ENCODE data around the gene RABGAP1. TPM values are rescaled to one million over a fixed set of nuclear protein-coding genes. Genes with fewer than 3 reads are reported as not detected.

The RABGAP1 gene
- polyA plus RNA-seq, 1 of the 3 experiments (the other 2 are of a cell fraction), result 20.2 TPM

DNA sequence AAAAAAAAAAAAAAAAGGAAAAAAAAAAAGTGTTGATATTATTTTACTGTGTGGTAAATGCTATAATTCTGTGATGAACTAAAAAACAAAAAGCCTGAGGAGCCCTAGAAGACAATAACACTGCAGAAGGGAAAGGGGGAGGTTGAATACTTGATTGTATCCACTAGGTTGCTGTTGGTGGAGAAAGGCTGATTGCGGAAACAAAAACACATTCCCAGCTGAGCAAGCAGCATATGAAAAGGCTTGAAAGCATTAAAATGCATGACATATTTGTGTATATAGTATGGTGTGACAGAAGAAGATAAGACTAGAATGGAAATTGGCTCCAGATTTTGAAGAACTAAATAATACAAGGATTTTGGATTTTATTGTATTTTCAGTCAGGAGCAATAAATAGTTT lies 8.9 kb downstream of the RABGAP1 start:
- H3K79me2 ChIP-seq (ENCODE audit: insufficient read depth), result peaks cover 96% of the 10 kb centered on the region
- no peak overlapping the region for H3K9ac ChIP-seq
- no peak overlapping the region for H3K27ac ChIP-seq (ENCODE audit: low read depth in 2 of 2, low read length in 1 of 2)
- H3K9me3 ChIP-seq, result no peaks in the 10 kb centered on the region
- peaks cover 0 to 37% of the 10 kb centered on the region in 2 experiments; a peak in 2 of 4 replicates for H3K4me1 ChIP-seq (ENCODE audit: control insufficient read depth in 1 of 2, insufficient read depth in 2 of 2, low read depth in 1 of 2, low read length in 1 of 2)
- WGBS (ENCODE audit: low lambda C conversion rate), result 100% methylated on average over 1 of the region's 1 CpG
- peaks cover 70% of the 10 kb centered on the region for H4K20me1 ChIP-seq (ENCODE audit: insufficient read depth)
- no peak overlapping the region for H3K4me2 ChIP-seq
- no peaks in the 10 kb centered on the region for H3K27me3 ChIP-seq (ENCODE audit: insufficient read depth)
- no peaks in the 10 kb centered on the region for H3K9me2 ChIP-seq
- peaks cover 19% of the 10 kb centered on the region for H3F3A ChIP-seq (replicated peaks; ENCODE audit: insufficient read depth)
- H3K4me3 ChIP-seq (ENCODE audit: low read depth in 2 of 2, low read length in 1 of 2), result no peak overlapping the region
- POLR2A ChIA-PET, result no interaction called here
- DNase-seq, result no peak
- no peak for TF ChIP-seq RXRA (IDR thresholded peaks at IDR 0.05; ENCODE audit: borderline replicate concordance, low read depth)
- no peak for TF ChIP-seq GATA2 (CRISPR knock-in tag; IDR thresholded peaks at IDR 0.05)
- TF ChIP-seq NFIC (IDR thresholded peaks at IDR 0.05; ENCODE audit: borderline replicate concordance), result no peak
- TF ChIP-seq SIN3A (IDR thresholded peaks at IDR 0.05; ENCODE audit: borderline replicate concordance, low read depth, low read length), result no peak
- TF ChIP-seq YY1 (IDR thresholded peaks at IDR 0.05; ENCODE audit: low read depth), result no peak
- TF ChIP-seq, protein P1, sequence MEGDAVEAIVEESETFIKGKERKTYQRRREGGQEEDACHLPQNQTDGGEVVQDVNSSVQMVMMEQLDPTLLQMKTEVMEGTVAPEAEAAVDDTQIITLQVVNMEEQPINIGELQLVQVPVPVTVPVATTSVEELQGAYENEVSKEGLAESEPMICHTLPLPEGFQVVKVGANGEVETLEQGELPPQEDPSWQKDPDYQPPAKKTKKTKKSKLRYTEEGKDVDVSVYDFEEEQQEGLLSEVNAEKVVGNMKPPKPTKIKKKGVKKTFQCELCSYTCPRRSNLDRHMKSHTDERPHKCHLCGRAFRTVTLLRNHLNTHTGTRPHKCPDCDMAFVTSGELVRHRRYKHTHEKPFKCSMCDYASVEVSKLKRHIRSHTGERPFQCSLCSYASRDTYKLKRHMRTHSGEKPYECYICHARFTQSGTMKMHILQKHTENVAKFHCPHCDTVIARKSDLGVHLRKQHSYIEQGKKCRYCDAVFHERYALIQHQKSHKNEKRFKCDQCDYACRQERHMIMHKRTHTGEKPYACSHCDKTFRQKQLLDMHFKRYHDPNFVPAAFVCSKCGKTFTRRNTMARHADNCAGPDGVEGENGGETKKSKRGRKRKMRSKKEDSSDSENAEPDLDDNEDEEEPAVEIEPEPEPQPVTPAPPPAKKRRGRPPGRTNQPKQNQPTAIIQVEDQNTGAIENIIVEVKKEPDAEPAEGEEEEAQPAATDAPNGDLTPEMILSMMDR (IDR thresholded peaks at IDR 0.05), result no peak
- TF ChIP-seq, protein P2, sequence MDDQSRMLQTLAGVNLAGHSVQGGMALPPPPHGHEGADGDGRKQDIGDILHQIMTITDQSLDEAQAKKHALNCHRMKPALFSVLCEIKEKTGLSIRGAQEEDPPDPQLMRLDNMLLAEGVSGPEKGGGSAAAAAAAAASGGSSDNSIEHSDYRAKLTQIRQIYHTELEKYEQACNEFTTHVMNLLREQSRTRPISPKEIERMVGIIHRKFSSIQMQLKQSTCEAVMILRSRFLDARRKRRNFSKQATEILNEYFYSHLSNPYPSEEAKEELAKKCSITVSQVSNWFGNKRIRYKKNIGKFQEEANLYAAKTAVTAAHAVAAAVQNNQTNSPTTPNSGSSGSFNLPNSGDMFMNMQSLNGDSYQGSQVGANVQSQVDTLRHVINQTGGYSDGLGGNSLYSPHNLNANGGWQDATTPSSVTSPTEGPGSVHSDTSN (IDR thresholded peaks at IDR 0.05), result no peak
- TF ChIP-seq MXI1 (IDR thresholded peaks at IDR 0.05; ENCODE audit: low read depth, low read length), result no peak
- H3K36me3 ChIP-seq (replicated peaks in 1 of 2; ENCODE audit: control insufficient read depth in 1 of 2, insufficient read depth in 2 of 2, low read length in 1 of 2), result peaks cover 0 to 10% of the 10 kb centered on the region in 2 experiments
- CTCF ChIA-PET, result no interaction called here
- no peak overlapping the region for H2AFZ ChIP-seq (ENCODE audit: low read depth)

DNA sequence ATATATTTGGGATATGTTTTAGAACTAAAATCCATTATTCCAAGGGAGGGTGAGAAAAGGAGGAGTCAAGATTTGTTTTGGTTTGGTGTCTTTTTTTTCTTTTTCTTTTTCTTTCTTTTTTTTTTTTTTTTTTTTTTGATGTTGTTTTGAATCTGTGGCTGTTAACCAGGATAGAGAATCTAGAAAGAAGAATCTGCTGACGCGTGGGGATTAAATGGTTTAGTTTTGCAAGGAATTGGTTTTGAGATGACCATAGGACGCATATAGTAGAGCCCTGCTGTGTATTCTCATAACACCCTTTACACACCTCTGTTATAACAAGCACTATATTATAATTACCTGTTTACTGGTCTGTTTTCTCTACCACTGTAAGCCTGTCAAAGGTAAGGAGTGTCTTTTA lies 9.4 kb downstream of the RABGAP1 start:
- Histone ChIP-seq H3K4me2 (no peak overlapping the region), H3K27me3 (ENCODE audit: insufficient read depth) (no peaks in the 10 kb centered on the region), H3K4me3 (ENCODE audit: low read depth in 2 of 2, low read length in 1 of 2) (no peak overlapping the region), H2AFZ (ENCODE audit: low read depth) (no peak overlapping the region), H3K9ac (no peak overlapping the region), H3K9me3 (no peaks in the 10 kb centered on the region), H3K4me1 (ENCODE audit: control insufficient read depth in 1 of 2, insufficient read depth in 2 of 2, low read depth in 1 of 2, low read length in 1 of 2) (peaks cover 0 to 34% of the 10 kb centered on the region in 2 experiments; a peak in 2 of 4 replicates), H3K9me2 (no peaks in the 10 kb centered on the region), H3K36me3 (replicated peaks in 1 of 2; ENCODE audit: control insufficient read depth in 1 of 2, insufficient read depth in 2 of 2, low read length in 1 of 2) (peaks cover 0 to 7% of the 10 kb centered on the region in 2 experiments), H3K79me2 (ENCODE audit: insufficient read depth) (peaks cover 96% of the 10 kb centered on the region), H4K20me1 (ENCODE audit: insufficient read depth) (peaks cover 71% of the 10 kb centered on the region), H3K27ac (ENCODE audit: low read depth in 2 of 2, low read length in 1 of 2) (no peak overlapping the region), H3F3A (replicated peaks; ENCODE audit: insufficient read depth) (peaks cover 17% of the 10 kb centered on the region)
- 97% methylated on average over 3 of the region's 3 CpGs for WGBS (ENCODE audit: low lambda C conversion rate)
- POLR2A ChIA-PET, result no interaction called here
- CTCF ChIA-PET, result interaction anchor here (0.9 kb wide), 1 partner anchor 9 kb away, joined by 3 read pairs; the partner anchor contains the start of gene RABGAP1
- DNase-seq, result no peak
- TF ChIP-seq, protein P3, sequence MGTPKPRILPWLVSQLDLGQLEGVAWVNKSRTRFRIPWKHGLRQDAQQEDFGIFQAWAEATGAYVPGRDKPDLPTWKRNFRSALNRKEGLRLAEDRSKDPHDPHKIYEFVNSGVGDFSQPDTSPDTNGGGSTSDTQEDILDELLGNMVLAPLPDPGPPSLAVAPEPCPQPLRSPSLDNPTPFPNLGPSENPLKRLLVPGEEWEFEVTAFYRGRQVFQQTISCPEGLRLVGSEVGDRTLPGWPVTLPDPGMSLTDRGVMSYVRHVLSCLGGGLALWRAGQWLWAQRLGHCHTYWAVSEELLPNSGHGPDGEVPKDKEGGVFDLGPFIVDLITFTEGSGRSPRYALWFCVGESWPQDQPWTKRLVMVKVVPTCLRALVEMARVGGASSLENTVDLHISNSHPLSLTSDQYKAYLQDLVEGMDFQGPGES (IDR thresholded peaks at IDR 0.05; ENCODE audit: low read depth, low read length), result no peak
- TF ChIP-seq, protein P1 (IDR thresholded peaks at IDR 0.05), result no peak
- no peak for TF ChIP-seq NFIC (IDR thresholded peaks at IDR 0.05; ENCODE audit: borderline replicate concordance)
- no peak for TF ChIP-seq RAD21 (IDR thresholded peaks at IDR 0.05; ENCODE audit: low read length)
- no peak for TF ChIP-seq FOXM1 (IDR thresholded peaks at IDR 0.05; ENCODE audit: low read depth)
- TF ChIP-seq FOXJ3 (CRISPR knock-in tag; IDR thresholded peaks at IDR 0.05), result no peak
- TF ChIP-seq SIN3A (IDR thresholded peaks at IDR 0.05; ENCODE audit: borderline replicate concordance, low read depth, low read length), result no peak
- TF ChIP-seq, protein P4, sequence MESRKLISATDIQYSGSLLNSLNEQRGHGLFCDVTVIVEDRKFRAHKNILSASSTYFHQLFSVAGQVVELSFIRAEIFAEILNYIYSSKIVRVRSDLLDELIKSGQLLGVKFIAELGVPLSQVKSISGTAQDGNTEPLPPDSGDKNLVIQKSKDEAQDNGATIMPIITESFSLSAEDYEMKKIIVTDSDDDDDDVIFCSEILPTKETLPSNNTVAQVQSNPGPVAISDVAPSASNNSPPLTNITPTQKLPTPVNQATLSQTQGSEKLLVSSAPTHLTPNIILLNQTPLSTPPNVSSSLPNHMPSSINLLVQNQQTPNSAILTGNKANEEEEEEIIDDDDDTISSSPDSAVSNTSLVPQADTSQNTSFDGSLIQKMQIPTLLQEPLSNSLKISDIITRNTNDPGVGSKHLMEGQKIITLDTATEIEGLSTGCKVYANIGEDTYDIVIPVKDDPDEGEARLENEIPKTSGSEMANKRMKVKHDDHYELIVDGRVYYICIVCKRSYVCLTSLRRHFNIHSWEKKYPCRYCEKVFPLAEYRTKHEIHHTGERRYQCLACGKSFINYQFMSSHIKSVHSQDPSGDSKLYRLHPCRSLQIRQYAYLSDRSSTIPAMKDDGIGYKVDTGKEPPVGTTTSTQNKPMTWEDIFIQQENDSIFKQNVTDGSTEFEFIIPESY (IDR thresholded peaks at IDR 0.05; ENCODE audit: borderline replicate concordance, low read depth), result no peak
- TF ChIP-seq TEAD4 (IDR thresholded peaks at IDR 0.05; ENCODE audit: borderline replicate concordance, insufficient read depth), result no peak
- no peak for TF ChIP-seq MXI1 (IDR thresholded peaks at IDR 0.05; ENCODE audit: low read depth, low read length)
- no peak for TF ChIP-seq EP300 (IDR thresholded peaks at IDR 0.05; ENCODE audit: borderline replicate concordance in 1 of 2, low read depth in 1 of 2, low read length in 1 of 2)
- TF ChIP-seq TAF1 (IDR thresholded peaks at IDR 0.05; ENCODE audit: borderline replicate concordance, low read depth, low read length), result no peak
- TF ChIP-seq, protein P5, sequence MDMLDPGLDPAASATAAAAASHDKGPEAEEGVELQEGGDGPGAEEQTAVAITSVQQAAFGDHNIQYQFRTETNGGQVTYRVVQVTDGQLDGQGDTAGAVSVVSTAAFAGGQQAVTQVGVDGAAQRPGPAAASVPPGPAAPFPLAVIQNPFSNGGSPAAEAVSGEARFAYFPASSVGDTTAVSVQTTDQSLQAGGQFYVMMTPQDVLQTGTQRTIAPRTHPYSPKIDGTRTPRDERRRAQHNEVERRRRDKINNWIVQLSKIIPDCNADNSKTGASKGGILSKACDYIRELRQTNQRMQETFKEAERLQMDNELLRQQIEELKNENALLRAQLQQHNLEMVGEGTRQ (IDR thresholded peaks at IDR 0.05; ENCODE audit: borderline replicate concordance, low read depth, low read length), result no peak
